ENCODE measurements around the gene HGS.
A peak's percentile ranks its signal among the peaks of the same experiment; 100 is the strongest.

HGS gene

GRCh38 chr17:81701288-81702071 lies 17.7 kb downstream of the HGS start:
- no peaks in the 10 kb centered on the region for H3K27me3 ChIP-seq
- H3K36me3 ChIP-seq, result peaks cover 84% of the 10 kb centered on the region
- peaks cover 33% of the 10 kb centered on the region for H3K4me1 ChIP-seq
- peak overlapping the region; percentile 100 for H3K4me2 ChIP-seq
- H3K4me3 ChIP-seq, result peak overlapping the region; percentile 98
- no peak for TF ChIP-seq Cebpa-rat (IDR thresholded peaks at IDR 0.05)
- H3K9me3 ChIP-seq, result no peaks in the 10 kb centered on the region
- peaks cover 72% of the 10 kb centered on the region for H4K20me1 ChIP-seq
- H3K27ac ChIP-seq, result peak overlapping the region; percentile 98
- H3K9ac ChIP-seq, result peak overlapping the region; percentile 99

GRCh38 chr17:81702934-81703746 lies 19.3 kb downstream of the HGS start, which contains the start of gene MRPL12:
MRPL12 (plus strand) TSS chr17:81703367; CDS start chr17:81703502, 135 bp downstream.
- Histone ChIP-seq H3K27me3 (no peaks in the 10 kb centered on the region), H3K4me1 (peaks cover 33% of the 10 kb centered on the region), H3K4me2 (peak within 1 kb of the TSS; percentile 100), H3K9ac (peak within 1 kb of the TSS; percentile 99), H3K9me3 (no peaks in the 10 kb centered on the region), H3K4me3 (peak within 1 kb of the TSS; percentile 98), H3K27ac (peak within 1 kb of the TSS; percentile 98), H3K36me3 (peaks cover 84% of the 10 kb centered on the region), H4K20me1 (peaks cover 73% of the 10 kb centered on the region)
- TF ChIP-seq Cebpa-rat (IDR thresholded peaks at IDR 0.05), result no peak

- H3K4me1 ChIP-seq, result peaks cover 35% of the 10 kb centered on the region
- H3K9ac ChIP-seq, result peak overlapping the region; percentile 99
- H3K27ac ChIP-seq, result peak overlapping the region; percentile 98
- H3K27me3 ChIP-seq, result no peaks in the 10 kb centered on the region
- H3K4me2 ChIP-seq, result peak overlapping the region; percentile 100
- peak overlapping the region; percentile 98 for H3K4me3 ChIP-seq
- no peak for TF ChIP-seq Cebpa-rat (IDR thresholded peaks at IDR 0.05)
- H3K36me3 ChIP-seq, result peaks cover 84% of the 10 kb centered on the region
- H4K20me1 ChIP-seq, result peaks cover 72% of the 10 kb centered on the region
- no peaks in the 10 kb centered on the region for H3K9me3 ChIP-seq
These were observed 20.2 kb downstream of the HGS start for GRCh38 chr17:81703747-81704654.

GRCh38 chr17:81705518-81706231 lies 21.9 kb downstream of the HGS start:
- peaks cover 72% of the 10 kb centered on the region for H3K36me3 ChIP-seq
- H3K9me3 ChIP-seq, result no peaks in the 10 kb centered on the region
- no peak overlapping the region for H3K27ac ChIP-seq
- no peak overlapping the region for H3K4me2 ChIP-seq
- H3K27me3 ChIP-seq, result no peaks in the 10 kb centered on the region
- no peak for TF ChIP-seq Cebpa-rat (IDR thresholded peaks at IDR 0.05)
- peaks cover 56% of the 10 kb centered on the region for H4K20me1 ChIP-seq
- no peak overlapping the region for H3K4me3 ChIP-seq
- no peak overlapping the region for H3K9ac ChIP-seq
- H3K4me1 ChIP-seq, result peaks cover 47% of the 10 kb centered on the region

GRCh38 chr17:81706232-81706611 lies 22.4 kb downstream of the HGS start:
- no peak overlapping the region for H3K9ac ChIP-seq
- H3K36me3 ChIP-seq, result peaks cover 67% of the 10 kb centered on the region
- peaks cover 47% of the 10 kb centered on the region for H3K4me1 ChIP-seq

GRCh38 chr17:81706757-81707624 lies 23.2 kb downstream of the HGS start:
- no peak for TF ChIP-seq Cebpa-rat (IDR thresholded peaks at IDR 0.05)
- Histone ChIP-seq H3K9ac (no peak overlapping the region), H3K4me2 (no peak overlapping the region), H3K9me3 (no peaks in the 10 kb centered on the region), H3K4me1 (peaks cover 46% of the 10 kb centered on the region), H3K27me3 (no peaks in the 10 kb centered on the region), H3K36me3 (peaks cover 59% of the 10 kb centered on the region), H4K20me1 (peaks cover 43% of the 10 kb centered on the region), H3K27ac (no peak overlapping the region), H3K4me3 (no peak overlapping the region)

More at GRCh38 chr17:81706232-81706611, 22.4 kb downstream of the HGS start:
- Histone ChIP-seq H3K4me3 (no peak overlapping the region), H3K27ac (no peak overlapping the region), H3K9me3 (no peaks in the 10 kb centered on the region), H3K4me2 (no peak overlapping the region), H3K27me3 (no peaks in the 10 kb centered on the region), H4K20me1 (peaks cover 50% of the 10 kb centered on the region)
- no peak for TF ChIP-seq Cebpa-rat (IDR thresholded peaks at IDR 0.05)

GRCh38 chr17:81707725-81708646 lies 24.2 kb downstream of the HGS start:
- H3K4me1 ChIP-seq, result peaks cover 46% of the 10 kb centered on the region

More at GRCh38 chr17:81707725-81708646, 24.2 kb downstream of the HGS start:
- Histone ChIP-seq H3K9me3 (no peaks in the 10 kb centered on the region), H3K4me2 (no peak overlapping the region), H3K9ac (no peak overlapping the region), H3K27me3 (no peaks in the 10 kb centered on the region), H3K4me3 (no peak overlapping the region), H3K27ac (0 out of 2 replicates have a peak overlapping the region, but pooled peaks have one; percentile 9), H4K20me1 (peaks cover 40% of the 10 kb centered on the region), H3K36me3 (peaks cover 54% of the 10 kb centered on the region)
- no peak for TF ChIP-seq Cebpa-rat (IDR thresholded peaks at IDR 0.05)
